HEK293 (cell line): ENCODE results near the gene F8A2.
"Not testable (repeated sequence)": the region's sequence is repeated elsewhere in the genome, so short reads cannot be mapped to it uniquely, and the experiment has no call there.

Source experiments
- CTCF ChIP-seq: fragments of 450-650 bp; formaldehyde crosslinking; IDR thresholded peaks from 2 replicates; pipeline ENCODE4 v1.5.1; 2016; ENCODE audit warnings: missing biosample characterization, missing genetic modification characterization
- KLF10 ChIP-seq: fragments of 450-650 bp; IDR thresholded peaks from 2 replicates; pipeline ENCODE4 v1.5.1; 2018; ENCODE audit warnings: missing biosample characterization, mild to moderate bottlenecking, missing genetic modification characterization
- OVOL3 ChIP-seq: fragments of 450-650 bp; formaldehyde crosslinking; IDR thresholded peaks from 2 replicates; pipeline ENCODE4 v1.5.1; 2016; ENCODE audit warnings: missing biosample characterization, missing genetic modification characterization
- ZBTB7A ChIP-seq: fragments of 450-650 bp; formaldehyde crosslinking; IDR thresholded peaks from 2 replicates; pipeline ENCODE4 v1.5.1; 2016; ENCODE audit warnings: low read depth, missing biosample characterization, missing genetic modification characterization
- ZFHX2 ChIP-seq: fragments of 450-650 bp; formaldehyde crosslinking; conservative IDR thresholded peaks from 2 replicates; pipeline ENCODE4 v1.5.1; 2016; ENCODE audit warnings: missing biosample characterization, missing genetic modification characterization
- ZNF513 ChIP-seq: fragments of 450-650 bp; IDR thresholded peaks from 2 replicates; pipeline ENCODE4 v1.5.1; 2018; ENCODE audit warnings: missing biosample characterization, missing genetic modification characterization
- ZNF549 ChIP-seq: fragments of 450-650 bp; IDR thresholded peaks from 2 replicates; pipeline ENCODE4 v1.5.1; 2018; ENCODE audit warnings: missing biosample characterization, missing genetic modification characterization, mild to moderate bottlenecking, inconsistent platforms, moderate library complexity
- ZNF660 ChIP-seq: fragments of 450-650 bp; IDR thresholded peaks from 2 replicates; pipeline ENCODE4 v1.5.1; 2018; ENCODE audit warnings: missing biosample characterization, mild to moderate bottlenecking, missing genetic modification characterization
- ZNF747 ChIP-seq: fragments of 450-650 bp; formaldehyde crosslinking; IDR thresholded peaks from 2 replicates; pipeline ENCODE4 v1.5.1; 2016; ENCODE audit warnings: missing biosample characterization, missing genetic modification characterization

- not testable (repeated sequence) for TF ChIP-seq ZNF660; ZNF549 (tag by site-specific recombination); OVOL3 (tag by site-specific recombination); ZNF513 (tag by site-specific recombination); CTCF; KLF10; ZBTB7A (tag by site-specific recombination); ZNF747 (tag by site-specific recombination); ZFHX2 (tag by site-specific recombination)
Measured at GRCh38 chrX:155382529-155382967, 653 bp downstream of the F8A2 start.
